Muscle of leg (tissue), 11 donors: ENCODE measurements around the gene VPS13C. TPM values are rescaled to one million over a fixed set of nuclear protein-coding genes. Genes with fewer than 3 reads are reported as not detected.

Experiments used
- DNase-seq: peaks from one replicate; pipeline ENCODE4 v3.0.0; 2013
- H3K27ac ChIP-seq: one replicate; pipeline ENCODE4 v1.5.1; 2013; ENCODE audit warnings: mild to moderate bottlenecking, low read length, control low read depth
- H3K27me3 ChIP-seq: one replicate; pipeline ENCODE4 v1.6.1; 2013; ENCODE audit warnings: low read length; ENCODE audit not compliant: control insufficient read depth, insufficient read depth
- H3K36me3 ChIP-seq: one replicate; pipeline ENCODE4 v1.6.1; 2013; ENCODE audit warnings: low read length; ENCODE audit not compliant: control insufficient read depth, insufficient read depth
- H3K4me1 ChIP-seq: one replicate; pipeline ENCODE4 v1.6.1; 2013; ENCODE audit warnings: low read length; ENCODE audit not compliant: control insufficient read depth, insufficient read depth
- H3K4me3 ChIP-seq: one replicate; pipeline ENCODE4 v1.5.1; 2013; ENCODE audit warnings: low read length, control low read depth
- H3K9me3 ChIP-seq: replicated peaks from 2 replicates; pipeline ENCODE4 v1.6.1; 2013; ENCODE audit warnings: low read depth, low read length; ENCODE audit not compliant: control insufficient read depth
- WGBS: methylation state at CpG from one replicate; pipeline ENCODE4 v1.1.5; 2013; ENCODE audit warnings: missing lambda C conversion rate; ENCODE audit not compliant: insufficient coverage; 5-methylcytosine and 5-hydroxymethylcytosine counted together
- polyA plus RNA-seq, 8 donors: library from polyadenylated mRNA; unstranded; fragments of 120-200 nt; gene quantifications; one replicate each; pipeline versions ENCODE4 v1.2.1 to v1.2.3, GENCODE V29; 2013; ENCODE audit warnings: inconsistent platforms in 1 of 8, low replicate concordance in 1 of 8; ENCODE audit not compliant: insufficient read length in 8 of 8, insufficient read depth in 1 of 8
- total RNA-seq: library from RNA; stranded (reverse); fragments of 120-200 nt; gene quantifications from one replicate; pipeline ENCODE4 v1.2.4, GENCODE V29; 2013

Gene VPS13C
- total and polyA plus RNA-seq, 9 donors = 20.8 to 39.1 (median 27.8) TPM

GRCh38 chr15:61996056-61996635 is 64.1 kb downstream of the VPS13C start:
- H3K36me3 ChIP-seq = no peaks in the 10 kb centered on the region
- H3K4me1 ChIP-seq = no peaks in the 10 kb centered on the region
- H3K27me3 ChIP-seq = no peaks in the 10 kb centered on the region
- no peak overlapping the region for H3K4me3 ChIP-seq
- no CpG with 5 or more reads among the region's 4 CpGs for WGBS
- no peak overlapping the region for H3K27ac ChIP-seq
- no peaks in the 10 kb centered on the region for H3K9me3 ChIP-seq
- no peak for DNase-seq

GRCh38 chr15:61994216-61994615 is 66.0 kb downstream of the VPS13C start:
- no CpG with 5 or more reads among the region's 1 CpG for WGBS
- Histone ChIP-seq H3K9me3 (no peaks in the 10 kb centered on the region), H3K4me3 (no peak overlapping the region), H3K27me3 (no peaks in the 10 kb centered on the region), H3K4me1 (no peaks in the 10 kb centered on the region), H3K27ac (no peak overlapping the region), H3K36me3 (no peaks in the 10 kb centered on the region)
- DNase-seq = no peak

GRCh38 chr15:61992518-61992917 is 67.7 kb downstream of the VPS13C start:
- H3K27ac ChIP-seq = no peak overlapping the region
- H3K4me3 ChIP-seq = no peak overlapping the region
- no peaks in the 10 kb centered on the region for H3K36me3 ChIP-seq
- no peaks in the 10 kb centered on the region for H3K4me1 ChIP-seq
- no peaks in the 10 kb centered on the region for H3K27me3 ChIP-seq
- no peak for DNase-seq
- no peaks in the 10 kb centered on the region for H3K9me3 ChIP-seq

GRCh38 chr15:61989667-61990066 is 70.6 kb downstream of the VPS13C start:
- no peak overlapping the region for H3K27ac ChIP-seq
- no peaks in the 10 kb centered on the region for H3K4me1 ChIP-seq
- H3K36me3 ChIP-seq = no peaks in the 10 kb centered on the region
- no peak overlapping the region for H3K4me3 ChIP-seq
- no peaks in the 10 kb centered on the region for H3K27me3 ChIP-seq
- no peaks in the 10 kb centered on the region for H3K9me3 ChIP-seq
- no CpG with 5 or more reads among the region's 5 CpGs for WGBS
- DNase-seq = no peak

- no peak overlapping the region for H3K27ac ChIP-seq
- 100% methylated on average over 2 of the region's 2 CpGs for WGBS
- no peak overlapping the region for H3K4me3 ChIP-seq
- H3K4me1 ChIP-seq = no peaks in the 10 kb centered on the region
- no peaks in the 10 kb centered on the region for H3K27me3 ChIP-seq
- DNase-seq = no peak
- peaks cover 7% of the 10 kb centered on the region for H3K36me3 ChIP-seq
- H3K9me3 ChIP-seq = no peaks in the 10 kb centered on the region
Measured at GRCh38 chr15:61987824-61988223, 72.4 kb downstream of the VPS13C start.

GRCh38 chr15:61983081-61983480 is 77.2 kb downstream of the VPS13C start:
- no peak for DNase-seq
- WGBS = no CpG with 5 or more reads among the region's 3 CpGs
- no peak overlapping the region for H3K4me3 ChIP-seq
- H3K36me3 ChIP-seq = peaks cover 10% of the 10 kb centered on the region
- no peak overlapping the region for H3K27ac ChIP-seq
- no peaks in the 10 kb centered on the region for H3K9me3 ChIP-seq
- no peaks in the 10 kb centered on the region for H3K27me3 ChIP-seq
- no peaks in the 10 kb centered on the region for H3K4me1 ChIP-seq

- WGBS = no CpG with 5 or more reads among the region's 3 CpGs
- Histone ChIP-seq H3K4me3 (no peak overlapping the region), H3K36me3 (peaks cover 3% of the 10 kb centered on the region), H3K27me3 (no peaks in the 10 kb centered on the region), H3K9me3 (no peaks in the 10 kb centered on the region), H3K4me1 (no peaks in the 10 kb centered on the region), H3K27ac (no peak overlapping the region)
- DNase-seq = no peak
Measured at GRCh38 chr15:61978225-61978624, 82.0 kb downstream of the VPS13C start.

- H3K27ac ChIP-seq = no peak overlapping the region
- no peak for DNase-seq
- H3K9me3 ChIP-seq = no peaks in the 10 kb centered on the region
- H3K27me3 ChIP-seq = no peaks in the 10 kb centered on the region
- H3K4me1 ChIP-seq = no peaks in the 10 kb centered on the region
- WGBS = 20% methylated on average over 1 of the region's 1 CpG
- no peak overlapping the region for H3K4me3 ChIP-seq
- peaks cover 12% of the 10 kb centered on the region for H3K36me3 ChIP-seq
Measured at GRCh38 chr15:61974759-61975158, 85.5 kb downstream of the VPS13C start.

- Histone ChIP-seq H3K27ac (no peak overlapping the region), H3K9me3 (no peaks in the 10 kb centered on the region), H3K36me3 (peaks cover 12% of the 10 kb centered on the region), H3K4me1 (no peaks in the 10 kb centered on the region), H3K4me3 (no peak overlapping the region), H3K27me3 (no peaks in the 10 kb centered on the region)
- DNase-seq = no peak
- WGBS = no CpG with 5 or more reads among the region's 1 CpG
Measured at GRCh38 chr15:61974118-61974517, 86.1 kb downstream of the VPS13C start.

- Histone ChIP-seq H3K4me3 (no peak overlapping the region), H3K27ac (no peak overlapping the region), H3K27me3 (no peaks in the 10 kb centered on the region), H3K36me3 (peaks cover 6% of the 10 kb centered on the region), H3K4me1 (no peaks in the 10 kb centered on the region), H3K9me3 (no peaks in the 10 kb centered on the region)
- peak; percentile 12 for DNase-seq
- WGBS = no CpG with 5 or more reads among the region's 2 CpGs
Measured at GRCh38 chr15:61951949-61952348, 108.3 kb downstream of the VPS13C start.

GRCh38 chr15:61946778-61947177 is 113.5 kb downstream of the VPS13C start:
- DNase-seq = no peak
- Histone ChIP-seq H3K36me3 (peaks cover 5% of the 10 kb centered on the region), H3K4me1 (no peaks in the 10 kb centered on the region), H3K4me3 (no peak overlapping the region), H3K27me3 (no peaks in the 10 kb centered on the region), H3K9me3 (peaks cover 4% of the 10 kb centered on the region), H3K27ac (no peak overlapping the region)
